SK-N-SH (cell line): Measurements from ENCODE around the gene ATG2B. TPM values are rescaled to one million over a fixed set of nuclear protein-coding genes. Genes with fewer than 3 reads are reported as not detected.

Source experiments
- CTCF ChIA-PET: fragments of 300-600, 350-600 bp; formaldehyde crosslinking; extraction: SDS; loops from one replicate; lab custom pipeline; 2021; lab: Yijun Ruan, JAX
- POLR2A ChIA-PET: fragments of 350-600 bp; sonication (Branson Sonifier 250); formaldehyde crosslinking; extraction: SDS; loops from one replicate; lab custom pipeline; 2020; ENCODE audit warnings: antibody characterized with exemption, inconsistent platforms; lab: Yijun Ruan, JAX
- DNase-seq: peaks from one replicate; pipeline ENCODE4 v3.0.0; 2012
- H2AFZ ChIP-seq: fragments of 200-600 bp; sonication (generic); 2 replicates; pipeline ENCODE4 v1.8.1; 2016; ENCODE audit warnings: antibody characterized with exemption, mild to moderate bottlenecking, low read depth
- H3F3A ChIP-seq: fragments of 200-600 bp; sonication (generic); replicated peaks from 2 replicates; pipeline ENCODE3; 2016; ENCODE audit warnings: antibody characterized with exemption, mild to moderate bottlenecking; ENCODE audit not compliant: insufficient read depth
- H3K27ac ChIP-seq, 2 experiments: fragments of 200-500 bp in 1 of 2; fragments of 200-600 bp in 1 of 2; sonication (Bioruptor generic) in 1 of 2; sonication (generic), shearing (Covaris generic) in 1 of 2; 2 replicates each; pipeline versions ENCODE4 v1.5.1 to v1.6.1; 2014 to 2016; ENCODE audit warnings: low read depth in 2 of 2, inconsistent platforms in 1 of 2, low read length in 1 of 2, mild to moderate bottlenecking in 1 of 2, mixed read lengths in 1 of 2
- H3K27me3 ChIP-seq: fragments of 200-600 bp; sonication (generic), shearing (Covaris generic); 2 replicates; pipeline ENCODE4 v1.6.1; 2016; ENCODE audit warnings: mixed run types; ENCODE audit not compliant: insufficient read depth
- H3K36me3 ChIP-seq, 2 experiments: fragments of 200-500 bp in 1 of 2; fragments of 200-600 bp in 1 of 2; sonication (Bioruptor generic) in 1 of 2; sonication (generic) in 1 of 2; replicated peaks in 1 of 2; 2 replicates each; pipeline versions ENCODE3 to v1.5.1; 2014 to 2016; ENCODE audit warnings: low read length in 1 of 2, mild to moderate bottlenecking in 1 of 2; ENCODE audit not compliant: insufficient read depth in 2 of 2, control insufficient read depth in 1 of 2
- H3K4me1 ChIP-seq, 2 experiments: fragments of 200-500 bp in 1 of 2; fragments of 200-600 bp in 1 of 2; sonication (Bioruptor generic) in 1 of 2; sonication (generic), shearing (Covaris generic) in 1 of 2; 2 replicates each; pipeline versions ENCODE4 v1.5.1 to v1.6.1; 2014 to 2016; ENCODE audit warnings: low read depth in 1 of 2, low read length in 1 of 2, mixed run types in 1 of 2; ENCODE audit not compliant: insufficient read depth in 2 of 2, control insufficient read depth in 1 of 2
- H3K4me2 ChIP-seq: fragments of 200-600 bp; sonication (generic), shearing (Covaris generic); 2 replicates; pipeline ENCODE4 v1.6.1; 2017; ENCODE audit warnings: mixed run types
- H3K4me3 ChIP-seq, 2 experiments: fragments of 200-500 bp in 1 of 2; fragments of 200-600 bp in 1 of 2; sonication (Bioruptor generic) in 1 of 2; sonication (generic), shearing (Covaris generic) in 1 of 2; 2 replicates each; pipeline versions ENCODE4 v1.5.1 to v1.8.1; 2014 to 2016; ENCODE audit warnings: low read depth in 2 of 2, inconsistent platforms in 1 of 2, low read length in 1 of 2, mild to moderate bottlenecking in 1 of 2, mixed read lengths in 1 of 2, moderate library complexity in 1 of 2
- H3K79me2 ChIP-seq: fragments of 200-600 bp; sonication (generic); 2 replicates; pipeline ENCODE4 v1.8.1; 2017; ENCODE audit warnings: mild to moderate bottlenecking; ENCODE audit not compliant: insufficient read depth
- H3K9ac ChIP-seq: fragments of 200-600 bp; sonication (generic); 2 replicates; pipeline ENCODE4 v1.6.1; 2017; ENCODE audit warnings: mixed run types
- H3K9me2 ChIP-seq: fragments of 200-600 bp; sonication (generic); 2 replicates; pipeline ENCODE4 v1.6.1; 2017; ENCODE audit warnings: mixed run types
- H3K9me3 ChIP-seq: fragments of 200-600 bp; sonication (generic); 2 replicates; pipeline ENCODE4 v1.6.1; 2017; ENCODE audit warnings: mixed run types, mild to moderate bottlenecking, moderate library complexity
- H4K20me1 ChIP-seq: fragments of 200-600 bp; sonication (generic); 2 replicates; pipeline ENCODE4 v1.6.1; 2017; ENCODE audit warnings: mild to moderate bottlenecking, mixed run types; ENCODE audit not compliant: insufficient read depth
- CHD2 ChIP-seq: fragments of 150-350 bp; IDR thresholded peaks from 2 replicates; pipeline ENCODE4 v1.6.1; 2018; ENCODE audit warnings: low read length; ENCODE audit not compliant: partially characterized antibody
- IRF3 ChIP-seq: fragments of 150-350 bp; IDR thresholded peaks from 2 replicates; pipeline ENCODE4 v1.6.1; 2016; ENCODE audit warnings: mild to moderate bottlenecking, low read depth, low read length
- MEF2A ChIP-seq: IDR thresholded peaks from 2 replicates; pipeline ENCODE4 v1.4.0; 2012; ENCODE audit warnings: low read depth, borderline replicate concordance
- POLR2AphosphoS5 ChIP-seq: IDR thresholded peaks from 2 replicates; pipeline ENCODE4 v1.6.1; 2012; ENCODE audit warnings: low read depth, low read length
- RAD21 ChIP-seq: IDR thresholded peaks from 2 replicates; pipeline ENCODE4 v1.6.1; 2012; ENCODE audit warnings: mild to moderate bottlenecking, low read length
- RCOR1 ChIP-seq: fragments of 150-350 bp; IDR thresholded peaks from 2 replicates; pipeline ENCODE4 v1.6.1; 2017; ENCODE audit warnings: antibody characterized with exemption, low read length
- RFX5 ChIP-seq: IDR thresholded peaks from 2 replicates; pipeline ENCODE4 v1.6.1; 2012; ENCODE audit warnings: mild to moderate bottlenecking, improper control_type of control experiment, low read length
- SMC3 ChIP-seq: IDR thresholded peaks from 2 replicates; pipeline ENCODE4 v1.6.1; 2012; ENCODE audit warnings: low read depth, low read length, improper control_type of control experiment
- TAF1 ChIP-seq: IDR thresholded peaks from 2 replicates; pipeline ENCODE4 v1.6.1; 2012; ENCODE audit warnings: low read depth, mild to moderate bottlenecking, low read length, moderate library complexity, borderline replicate concordance
- TCF12 ChIP-seq: IDR thresholded peaks from 2 replicates; pipeline ENCODE4 v1.4.0; 2012
- TEAD4 ChIP-seq: IDR thresholded peaks from 2 replicates; pipeline ENCODE4 v1.4.0; 2012; ENCODE audit warnings: mild to moderate bottlenecking, borderline replicate concordance; ENCODE audit not compliant: insufficient read depth
- USF1 ChIP-seq: IDR thresholded peaks from 2 replicates; pipeline ENCODE4 v1.4.0; 2012; ENCODE audit warnings: low read depth, borderline replicate concordance
- USF2 ChIP-seq: fragments of 150-350 bp; IDR thresholded peaks from 2 replicates; pipeline ENCODE4 v1.6.1; 2017; ENCODE audit warnings: antibody characterized with exemption, low read length, low read depth, borderline replicate concordance
- ZBTB33 ChIP-seq: IDR thresholded peaks from 2 replicates; pipeline ENCODE4 v1.4.0; 2012; ENCODE audit warnings: low read depth, borderline replicate concordance
- WGBS: methylation state at CpG from one replicate; pipeline ENCODE4 v1.1.6; 2017; ENCODE audit warnings: low lambda C conversion rate; 5-methylcytosine and 5-hydroxymethylcytosine counted together
- polyA plus RNA-seq, 3 experiments: library from polyadenylated mRNA; depleted of rRNA; stranded (reverse); fragments of >200 nt; gene quantifications; 2 replicates each; pipeline ENCODE4 v1.2.3, GENCODE V29; 2012

The ATG2B gene
- polyA plus RNA-seq, 1 of the 3 experiments (the other 2 are of a cell fraction), result 5.8 TPM

- ChIA-PET POLR2A (interaction anchor here (0.6 kb wide), 1 partner anchor 15 kb away, joined by 3 read pairs; no protein-coding TSS in a partner anchor), CTCF (interaction anchor here (0.6 to 1.1 kb wide), 2 partner anchors 9 to 21 kb away, joined by 3 to 4 read pairs; no protein-coding TSS in a partner anchor)
- Histone ChIP-seq H2AFZ (no peak overlapping the region), H3K79me2 (no peaks in the 10 kb centered on the region), H3K4me2 (no peak overlapping the region), H3K27me3 (no peaks in the 10 kb centered on the region), H3K36me3 (peaks cover 41 to 78% of the 10 kb centered on the region in 2 experiments), H3K9me2 (no peaks in the 10 kb centered on the region), H3K27ac (no peak overlapping the region), H3K4me3 (no peak overlapping the region), H3K9ac (no peak overlapping the region), H4K20me1 (no peaks in the 10 kb centered on the region), H3F3A (no peaks in the 10 kb centered on the region), H3K4me1 (no peaks in the 10 kb centered on the region), H3K9me3 (no peaks in the 10 kb centered on the region)
- no peak for DNase-seq
- TF ChIP-seq TEAD4, result no peak
- no peak for TF ChIP-seq RCOR1
- TF ChIP-seq POLR2AphosphoS5, result no peak
- TF ChIP-seq TCF12, result no peak
- no peak for TF ChIP-seq SMC3
- no peak for TF ChIP-seq TAF1
- TF ChIP-seq RAD21, result no peak
- no peak for TF ChIP-seq MEF2A
- no peak for TF ChIP-seq USF1
- 94% methylated on average over 9 of the region's 9 CpGs for WGBS
Observed at GRCh38 chr14:96318836-96319235, 44.3 kb downstream of the ATG2B start.

- ChIA-PET POLR2A (no interaction called here), CTCF (interaction anchor here (0.9 to 1.1 kb wide), 5 partner anchors 13 to 215 kb away, joined by 3 to 4 read pairs (median 3); no protein-coding TSS in a partner anchor)
- H2AFZ ChIP-seq, result no peak overlapping the region
Observed at GRCh38 chr14:96316087-96316486, 47.1 kb downstream of the ATG2B start.

More at GRCh38 chr14:96316087-96316486, 47.1 kb downstream of the ATG2B start:
- no peaks in the 10 kb centered on the region for H3K9me3 ChIP-seq
- H3K79me2 ChIP-seq, result no peaks in the 10 kb centered on the region
- H3K9me2 ChIP-seq, result no peaks in the 10 kb centered on the region
- 94% methylated on average over 3 of the region's 3 CpGs for WGBS
- H3K4me1 ChIP-seq, result no peaks in the 10 kb centered on the region
- no peaks in the 10 kb centered on the region for H4K20me1 ChIP-seq
- H3K36me3 ChIP-seq, result peaks cover 52 to 76% of the 10 kb centered on the region in 2 experiments
- no peak overlapping the region for H3K27ac ChIP-seq
- DNase-seq, result no peak
- no peak overlapping the region for H3K4me3 ChIP-seq
- no peak overlapping the region for H3K4me2 ChIP-seq
- TF ChIP-seq USF2 (no peak), CHD2 (no peak), IRF3 (no peak), ZBTB33 (no peak), RFX5 (no peak), TAF1 (no peak)
- TF ChIP-seq, all 33 proteins: peak for 0
- Histone ChIP-seq H3K27me3 (no peaks in the 10 kb centered on the region), H3K9ac (no peak overlapping the region), H3F3A (no peaks in the 10 kb centered on the region)
